BE2C (cell line): ENCODE data around the gene ALDOC.

Source experiments
- DNase-seq: peaks from one replicate; pipeline ENCODE4 v3.0.0-alpha.2; 2020
- H3K27me3 ChIP-seq: fragments of 250-450 bp; sonication (Bioruptor Pico); 2 replicates; pipeline ENCODE4 v1.5.1; 2020; ENCODE audit warnings: mild to moderate bottlenecking
- H3K36me3 ChIP-seq: fragments of 250-450 bp; sonication (Bioruptor Pico); 2 replicates; pipeline ENCODE4 v1.5.1; 2020; ENCODE audit warnings: mild to moderate bottlenecking
- H3K4me1 ChIP-seq: fragments of 250-450 bp; sonication (Bioruptor Pico); 2 replicates; pipeline ENCODE4 v1.5.1; 2020
- H3K4me3 ChIP-seq: 2 replicates; pipeline ENCODE4 v1.5.1; 2011; ENCODE audit warnings: low read depth, low read length
- H3K9me3 ChIP-seq: fragments of 250-450 bp; sonication (Bioruptor Pico); 2 replicates; pipeline ENCODE4 v1.5.1; 2020
- CTCF ChIP-seq: IDR thresholded peaks from 2 replicates; pipeline ENCODE4 v1.5.1; 2012; ENCODE audit warnings: mild to moderate bottlenecking, low read depth, low read length

ALDOC gene

GRCh38 chr17:28528327-28529012 lies 48.2 kb downstream of the ALDOC start:
- H3K36me3 ChIP-seq = no peaks in the 10 kb centered on the region
- H3K27me3 ChIP-seq = no peaks in the 10 kb centered on the region
- no peaks in the 10 kb centered on the region for H3K4me1 ChIP-seq
- no peak for TF ChIP-seq CTCF
- no peak for DNase-seq
- no peaks in the 10 kb centered on the region for H3K9me3 ChIP-seq
- no peak overlapping the region for H3K4me3 ChIP-seq

GRCh38 chr17:28527859-28528258 lies 48.8 kb downstream of the ALDOC start:
- H3K36me3 ChIP-seq = no peaks in the 10 kb centered on the region
- H3K27me3 ChIP-seq = no peaks in the 10 kb centered on the region
- H3K4me1 ChIP-seq = no peaks in the 10 kb centered on the region
- H3K4me3 ChIP-seq = no peak overlapping the region
- no peak for DNase-seq
- TF ChIP-seq CTCF = no peak
- no peaks in the 10 kb centered on the region for H3K9me3 ChIP-seq

GRCh38 chr17:28527181-28527681 lies 49.5 kb downstream of the ALDOC start:
- Histone ChIP-seq H3K36me3 (no peaks in the 10 kb centered on the region), H3K9me3 (no peaks in the 10 kb centered on the region), H3K4me1 (no peaks in the 10 kb centered on the region), H3K27me3 (no peaks in the 10 kb centered on the region), H3K4me3 (no peak overlapping the region)
- no peak for DNase-seq
- TF ChIP-seq CTCF = no peak

GRCh38 chr17:28526381-28526780 lies 50.3 kb downstream of the ALDOC start:
- Histone ChIP-seq H3K9me3 (no peaks in the 10 kb centered on the region), H3K36me3 (no peaks in the 10 kb centered on the region), H3K4me1 (no peaks in the 10 kb centered on the region), H3K27me3 (no peaks in the 10 kb centered on the region), H3K4me3 (no peak overlapping the region)
- no peak for DNase-seq
- no peak for TF ChIP-seq CTCF

- DNase-seq = no peak
- Histone ChIP-seq H3K4me1 (no peaks in the 10 kb centered on the region), H3K36me3 (no peaks in the 10 kb centered on the region), H3K4me3 (no peak overlapping the region), H3K27me3 (no peaks in the 10 kb centered on the region), H3K9me3 (no peaks in the 10 kb centered on the region)
- no peak for TF ChIP-seq CTCF
Observed at GRCh38 chr17:28524476-28525424, 51.9 kb downstream of the ALDOC start.
